DLD1 (cell line): ENCODE results near the gene HELZ.
"Not testable (repeated sequence)": the region's sequence is repeated elsewhere in the genome, so short reads cannot be mapped to it uniquely, and the experiment has no call there.

ENCODE experiments used
- in situ Hi-C: cut with HindIII; loops from 2 replicates; pipeline ENCODE4 v1.10.0; 2017; ENCODE audit warnings: low sequenced_read_pairs

Gene HELZ

DNA sequence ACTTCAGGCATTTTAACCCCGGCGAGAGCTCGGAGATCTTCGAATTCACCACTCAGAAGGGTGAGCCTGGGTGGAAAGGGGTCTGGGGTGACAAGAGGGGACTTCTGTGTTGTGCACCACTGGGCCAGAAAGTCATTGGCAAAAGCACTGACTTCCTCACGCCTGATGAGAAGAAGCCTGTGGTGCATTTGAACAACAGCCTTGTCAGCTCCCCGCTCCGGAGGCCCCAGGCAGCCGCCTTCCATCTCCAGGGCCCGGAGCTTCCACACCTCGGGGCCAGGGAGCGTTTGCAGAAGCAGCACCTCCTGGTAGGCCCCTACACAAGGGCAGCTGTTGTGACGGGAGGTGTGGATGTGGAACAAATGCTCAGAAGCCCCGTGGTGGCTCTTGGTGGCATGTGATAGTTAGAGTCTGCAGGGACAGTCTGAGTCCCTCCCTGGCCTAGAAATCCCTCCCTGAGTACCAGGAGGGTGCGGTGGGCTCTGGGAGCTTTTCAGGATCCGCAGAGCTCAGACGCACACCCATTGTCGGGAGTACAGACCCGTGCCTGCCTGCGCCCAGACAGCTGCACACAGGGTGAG lies 190.9 kb downstream of the HELZ start:
- in situ Hi-C loops = no loop called here

DNA sequence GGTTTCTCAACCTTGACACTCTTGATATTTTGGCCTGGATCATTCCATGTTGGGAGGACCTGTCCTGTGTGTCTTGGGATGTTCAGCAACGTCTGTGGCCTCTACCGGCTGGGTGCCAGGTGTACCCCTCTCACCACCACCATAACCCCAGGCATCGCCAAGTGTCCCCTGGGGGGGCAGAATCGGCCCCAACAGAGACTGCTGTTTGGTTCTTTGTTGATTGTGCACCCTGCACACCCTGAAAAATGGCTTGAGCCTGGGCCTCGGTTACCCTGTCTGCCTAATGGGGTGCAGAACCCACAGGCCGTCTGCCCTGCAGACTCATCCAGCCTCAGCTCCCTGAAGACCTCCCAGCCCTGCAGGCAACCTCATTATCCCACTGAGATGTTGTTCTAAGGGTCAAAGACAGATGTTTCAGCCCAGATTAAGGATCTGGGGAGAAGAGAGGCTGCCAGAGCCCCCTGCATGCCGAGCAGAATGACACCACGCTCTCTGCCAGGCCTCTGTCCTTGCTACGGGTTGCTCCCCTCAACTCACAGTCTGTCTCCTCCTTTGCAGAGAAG lies 191.5 kb downstream of the HELZ start:
- in situ Hi-C loops = no loop called here

DNA sequence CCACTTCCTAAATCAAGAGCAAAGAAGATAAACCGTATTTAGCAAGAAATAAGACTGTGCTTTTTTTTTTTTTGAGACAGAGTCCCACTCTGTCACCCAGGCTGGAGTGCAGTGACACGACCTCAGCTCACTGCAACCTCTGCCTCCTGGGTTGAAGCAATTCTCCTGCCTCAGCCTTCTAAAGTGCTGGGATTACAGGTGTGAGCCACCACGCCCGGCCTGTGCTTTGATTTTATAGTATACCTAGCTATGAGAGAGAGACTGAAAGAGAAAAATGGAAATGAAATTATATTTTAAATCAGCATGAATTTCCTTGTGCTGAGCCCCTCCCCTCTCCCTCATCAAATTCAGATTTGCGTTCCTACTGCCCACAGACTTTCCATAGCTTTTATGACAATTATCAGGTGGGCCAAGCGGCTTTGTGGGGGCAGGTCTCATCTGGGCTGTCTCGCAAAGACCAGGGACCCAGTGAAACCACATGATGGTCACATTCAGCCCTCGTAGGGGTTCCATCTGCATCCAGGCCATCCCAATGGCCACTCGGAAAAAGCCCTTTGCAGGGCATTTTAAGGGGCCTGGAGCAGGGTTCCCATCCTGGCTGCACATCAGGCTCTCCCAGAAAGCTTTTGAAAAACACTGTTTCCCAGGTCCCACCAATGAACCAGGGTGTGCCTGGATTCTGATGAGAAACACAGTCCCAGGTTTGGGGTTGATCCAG lies 192.1 kb downstream of the HELZ start:
- in situ Hi-C loops = no loop called here

DNA sequence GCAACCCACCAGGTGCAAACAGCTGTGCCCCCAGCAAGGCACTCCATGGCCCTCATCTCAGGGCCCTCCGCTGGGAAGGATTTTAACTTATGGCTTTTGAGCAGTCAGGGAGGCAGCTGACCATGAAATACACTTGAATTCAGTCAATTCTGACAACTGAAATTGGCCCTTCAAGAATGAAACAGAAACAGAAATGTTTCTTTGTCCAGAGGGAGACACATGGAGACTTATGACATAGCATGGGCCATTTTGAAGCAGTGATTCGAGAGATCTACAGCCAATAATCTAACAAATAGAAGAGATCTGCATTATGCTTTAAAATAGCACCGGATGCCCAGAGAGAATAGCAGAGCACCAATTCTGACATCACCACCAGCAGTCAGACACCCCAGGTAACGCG lies 193.2 kb downstream of the HELZ start:
- in situ Hi-C loops = no loop called here

DNA sequence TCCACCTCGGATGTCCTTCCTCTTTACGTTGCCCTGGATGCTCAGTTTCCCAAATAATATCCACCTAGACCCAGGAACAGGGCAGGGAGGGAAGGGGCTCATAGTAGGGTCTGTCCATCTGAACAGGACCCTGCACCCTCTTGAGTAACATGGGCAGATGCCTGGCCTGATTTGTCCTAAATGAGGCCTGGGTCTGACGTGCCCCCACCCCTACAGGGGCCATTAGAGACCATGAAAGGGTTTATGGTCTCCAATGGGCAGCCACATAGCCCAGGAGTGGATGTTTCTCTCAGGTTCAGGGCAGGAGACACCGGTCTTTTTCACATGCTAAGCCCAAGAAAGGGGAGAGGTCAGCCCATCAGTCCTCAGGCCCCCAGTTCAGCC lies 193.8 kb downstream of the HELZ start:
- in situ Hi-C loops = no loop called here

DNA sequence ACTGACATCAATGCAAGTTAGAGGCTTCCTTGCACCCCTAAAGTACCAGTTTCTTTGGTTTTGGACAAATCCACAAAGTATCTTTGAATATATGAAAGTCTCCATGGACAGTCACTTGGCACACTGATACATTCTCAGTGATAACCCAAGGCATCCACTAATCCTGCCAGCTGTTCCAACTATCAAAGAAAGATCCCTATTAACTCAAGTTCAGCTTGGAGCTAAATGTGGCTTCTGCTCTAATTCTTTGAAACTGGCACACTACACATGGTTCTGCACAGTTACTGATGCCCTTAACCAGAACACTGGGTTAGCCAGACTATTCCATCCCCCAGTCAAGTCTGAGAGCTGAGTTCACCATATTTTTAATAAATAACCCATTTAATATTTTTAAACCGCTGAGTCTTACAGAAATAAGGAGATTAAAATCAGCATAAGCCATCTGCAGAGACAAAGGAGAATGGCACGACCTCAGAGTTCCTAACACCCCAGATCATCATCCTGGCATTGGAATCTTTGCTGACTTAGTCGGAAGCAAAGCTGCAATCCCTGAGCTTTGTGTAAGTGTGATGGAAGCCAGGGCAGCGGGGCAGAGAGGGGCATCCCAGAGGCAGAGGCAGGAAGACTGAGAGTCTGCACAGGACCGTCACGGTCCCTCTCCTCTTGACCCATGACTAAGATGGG lies 194.4 kb downstream of the HELZ start:
- in situ Hi-C loops = no loop called here

DNA sequence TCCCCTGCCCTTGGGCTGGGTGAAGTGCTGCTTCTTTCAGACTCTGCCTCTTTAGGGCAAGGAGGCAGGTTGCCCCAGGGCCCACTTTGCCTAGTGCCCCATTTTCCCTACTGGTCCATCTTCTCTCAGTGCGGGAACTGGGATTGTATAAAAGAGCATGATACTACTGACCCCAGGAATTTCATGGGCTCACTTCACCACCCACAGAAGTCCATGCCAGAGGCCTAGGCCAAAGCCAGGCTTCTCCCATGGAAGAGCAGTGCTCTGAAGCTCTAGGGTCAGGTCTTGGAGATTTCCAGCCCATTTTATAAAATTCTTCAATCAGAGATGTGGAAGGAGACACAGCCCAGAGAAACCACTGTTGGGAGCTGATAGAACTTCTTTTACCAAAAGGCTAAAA lies 194.9 kb downstream of the HELZ start:
- in situ Hi-C loops = no loop called here

DNA sequence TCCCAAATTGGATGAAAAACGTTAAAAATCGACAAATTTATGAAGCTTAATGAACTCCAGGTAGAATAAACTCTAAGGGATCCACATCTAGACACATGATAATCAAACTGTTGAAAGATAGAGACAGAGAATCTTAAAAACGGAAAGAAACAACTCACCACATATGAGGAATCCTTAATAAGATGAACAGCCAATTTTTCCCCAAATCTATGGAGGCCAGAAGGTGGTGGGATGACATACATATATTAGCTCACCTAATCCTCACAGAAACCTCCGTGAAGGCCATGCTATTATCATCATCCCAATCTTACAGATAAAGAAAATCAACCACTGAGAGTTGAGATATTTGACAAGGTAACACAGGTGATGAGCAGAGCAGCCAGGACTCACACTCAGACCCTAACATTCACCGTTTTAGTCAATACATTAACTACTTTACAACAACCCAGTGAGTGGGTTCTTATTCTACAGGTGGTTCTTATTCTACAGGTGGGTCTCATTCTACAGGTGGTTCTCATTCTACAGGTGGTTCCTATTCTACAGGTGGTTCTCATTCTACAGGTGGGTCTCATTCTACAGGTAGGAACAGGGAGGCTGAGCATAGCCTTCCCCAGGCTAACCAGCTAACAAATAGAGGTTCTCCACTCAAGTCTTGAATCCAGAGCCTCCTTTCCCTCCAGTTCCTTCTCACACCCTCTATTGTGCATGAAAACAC lies 195.8 kb downstream of the HELZ start:
- in situ Hi-C loops = no loop called here

DNA sequence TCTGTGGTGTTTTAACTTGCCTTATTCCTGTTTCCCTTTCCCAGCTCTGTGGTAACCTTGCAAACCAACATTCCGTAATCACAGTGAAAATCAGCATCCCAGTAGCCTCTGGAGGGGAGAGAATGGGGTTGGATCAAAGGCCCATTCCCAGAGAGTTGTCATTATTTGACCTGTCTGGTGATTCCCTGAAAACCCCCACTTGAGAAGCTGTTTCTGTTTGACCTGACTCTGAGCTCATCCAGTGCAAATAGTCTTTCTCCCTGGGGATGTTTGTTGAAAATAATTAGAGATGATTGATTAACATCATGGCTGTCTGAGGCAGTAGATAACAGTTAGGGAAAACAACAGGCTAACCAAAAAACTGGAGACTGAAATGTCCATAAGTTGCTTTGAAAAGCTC lies 197.6 kb downstream of the HELZ start:
- in situ Hi-C loops = no loop called here

DNA sequence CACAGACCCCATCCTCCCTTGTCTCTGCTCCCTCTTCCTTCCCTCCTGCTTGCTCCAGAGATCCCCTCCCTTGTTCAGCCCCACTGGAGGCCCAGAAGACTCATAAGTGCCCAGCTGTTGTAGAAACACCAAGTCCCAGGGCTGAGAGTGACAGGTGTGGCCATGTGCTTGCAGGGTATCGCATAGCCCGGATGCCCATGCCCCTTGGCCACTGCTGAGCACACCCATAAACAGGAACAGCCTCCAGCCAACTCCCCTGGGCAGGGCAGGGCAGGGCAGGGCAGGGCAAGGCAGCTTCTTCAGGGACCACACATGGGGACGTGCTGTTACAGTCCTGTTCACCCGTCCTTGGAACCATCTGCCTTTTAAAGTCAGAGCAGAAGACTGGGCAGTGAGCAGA lies 198.6 kb downstream of the HELZ start:
- in situ Hi-C loops = no loop called here

DNA sequence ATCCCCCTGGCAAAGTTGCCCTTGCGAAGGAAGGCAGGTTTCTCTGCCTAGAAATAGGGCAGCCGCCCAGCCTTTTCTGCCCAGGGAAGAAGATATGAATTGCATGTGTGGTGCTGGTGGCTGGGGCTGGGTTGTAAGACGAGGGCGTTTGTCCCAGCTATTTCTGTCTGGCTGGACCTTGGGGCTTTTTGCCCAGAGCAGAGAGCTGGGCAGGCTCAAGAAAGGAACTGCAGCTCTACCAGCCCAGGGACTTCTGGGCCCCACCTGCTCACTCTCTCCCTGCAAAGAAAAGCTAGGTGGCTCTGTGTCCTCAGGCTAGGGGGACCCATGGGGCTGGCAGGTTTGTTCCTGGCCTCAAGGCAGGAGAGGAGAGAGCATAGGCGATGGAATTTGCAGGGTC lies 200.1 kb downstream of the HELZ start:
- in situ Hi-C loops = no loop called here

DNA sequence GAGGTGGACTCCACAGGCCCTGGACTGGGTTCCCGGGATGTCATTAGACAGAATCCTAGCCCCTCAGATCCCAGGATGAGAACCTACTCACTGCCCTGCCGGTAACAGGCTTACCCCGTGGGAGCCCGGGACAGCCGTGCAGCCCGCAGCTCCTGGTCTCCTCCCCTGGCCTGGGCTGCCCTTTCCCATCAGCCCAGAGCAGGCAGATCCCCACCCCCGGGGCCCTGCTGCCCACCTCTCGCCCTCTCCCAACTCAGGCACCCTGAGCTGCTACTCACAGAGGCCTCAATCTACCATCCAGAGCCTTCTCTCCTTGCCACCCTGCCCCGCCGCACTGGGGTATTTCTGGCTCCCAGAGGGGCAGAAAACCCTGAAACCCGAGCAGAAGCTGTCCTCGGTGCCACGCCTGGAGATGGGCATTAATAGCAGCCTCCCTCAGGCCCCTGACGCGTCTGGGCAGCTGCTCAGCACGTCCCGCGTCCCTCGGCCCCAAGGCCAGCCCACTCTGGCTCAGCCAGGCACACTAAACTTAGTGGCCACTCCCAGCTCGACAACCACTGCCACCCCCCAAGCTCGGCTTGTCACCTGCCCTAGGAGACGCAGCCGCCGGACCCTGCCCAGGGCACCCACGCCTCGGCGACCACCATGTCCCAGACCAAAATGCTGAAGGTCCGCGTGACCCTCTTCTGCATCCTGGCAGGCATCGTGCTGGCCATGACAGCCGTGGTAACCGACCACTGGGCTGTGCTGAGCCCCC lies 200.8 kb downstream of the HELZ start, which contains the start of gene CACNG1:
TSS of gene CACNG1 (plus strand) at position 539 of the 757 bp plus-strand sequence. CDS start at position 646, 107 bp downstream.
- in situ Hi-C loops = no loop called here

DNA sequence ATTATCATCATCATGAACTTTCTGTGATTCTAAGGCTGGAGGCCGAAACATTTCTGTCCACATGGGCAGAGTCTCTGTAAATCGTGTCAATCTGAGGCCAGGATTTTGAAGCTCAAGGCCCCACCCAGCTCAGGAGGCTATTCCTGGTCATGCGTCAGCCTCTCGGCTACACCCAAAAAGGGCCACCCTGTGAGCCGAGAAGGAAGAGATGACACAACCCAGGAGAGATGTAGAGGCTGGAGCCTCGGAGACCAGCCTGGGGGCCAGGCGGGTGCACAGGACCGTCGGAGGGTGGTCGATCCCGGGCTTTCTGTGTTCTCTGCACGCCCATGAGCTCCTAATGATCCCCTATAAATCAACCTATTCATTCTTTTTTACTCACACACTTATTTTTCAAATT lies 201.7 kb downstream of the HELZ start:
- in situ Hi-C loops = no loop called here

DNA sequence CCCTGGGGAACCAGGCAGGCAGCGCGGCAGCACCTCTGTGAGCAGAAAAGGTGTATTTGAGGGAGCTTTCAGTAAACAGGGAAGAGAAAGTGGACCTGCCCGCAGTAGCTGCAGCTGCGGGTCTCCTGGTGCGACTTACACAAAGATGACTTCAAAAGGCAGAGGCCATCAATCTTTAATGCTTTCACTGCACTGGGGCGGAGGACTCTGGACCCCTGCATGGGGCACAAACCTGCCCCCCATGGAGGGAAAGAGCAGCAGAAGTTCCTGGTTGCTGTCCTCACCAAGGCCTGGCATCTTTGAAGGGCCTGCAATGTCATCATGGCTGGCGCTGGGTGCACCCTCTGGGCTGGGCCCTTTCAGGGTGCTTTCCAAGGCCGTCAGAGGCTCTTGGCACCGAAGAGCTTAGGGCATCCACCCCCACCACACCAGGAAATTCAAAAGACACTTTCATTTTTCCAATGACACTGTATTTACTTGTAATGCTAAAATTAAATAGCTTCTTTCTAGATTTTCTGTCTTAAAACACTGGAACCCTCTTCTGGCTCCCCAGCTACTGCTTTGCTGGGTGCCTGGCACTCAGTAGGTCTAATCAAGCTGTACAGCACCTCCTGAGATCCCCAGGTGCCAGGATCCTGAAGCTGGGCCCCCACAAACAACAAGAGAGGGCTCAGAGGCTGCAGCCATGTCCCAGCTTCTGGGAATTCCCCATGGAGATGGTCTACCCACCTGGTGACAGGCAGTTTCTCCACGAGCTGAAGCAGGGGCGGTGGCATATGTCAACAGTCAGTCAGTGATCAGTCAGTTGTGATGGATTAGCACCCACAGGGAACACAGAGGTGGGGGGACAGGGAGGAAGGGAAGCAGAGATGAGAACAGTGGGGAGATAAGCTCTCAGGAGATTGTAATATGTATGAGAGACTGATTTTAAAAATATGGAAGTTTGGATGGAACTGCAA lies 202.8 kb downstream of the HELZ start:
- in situ Hi-C loops = no loop called here

DNA sequence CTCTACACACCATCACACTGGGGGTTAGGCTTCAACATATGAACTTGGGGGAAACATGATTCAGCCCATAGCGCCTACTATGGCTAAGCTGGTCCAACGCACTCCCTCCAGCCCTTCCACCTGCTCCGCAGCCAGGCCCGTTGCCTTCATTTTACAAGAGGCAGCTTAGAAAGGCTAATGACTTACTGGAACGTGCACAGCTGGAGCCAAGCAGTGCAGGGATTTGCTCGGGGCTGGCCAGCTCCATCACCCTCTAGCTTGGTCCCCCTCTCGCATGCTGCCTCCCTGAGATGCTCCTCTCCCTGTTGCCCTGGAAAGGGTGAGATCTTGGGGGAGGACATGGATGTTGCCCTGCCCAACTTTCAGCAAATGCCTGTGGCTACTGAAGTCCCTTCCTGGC lies 203.5 kb downstream of the HELZ start:
- in situ Hi-C loops = no loop called here

DNA sequence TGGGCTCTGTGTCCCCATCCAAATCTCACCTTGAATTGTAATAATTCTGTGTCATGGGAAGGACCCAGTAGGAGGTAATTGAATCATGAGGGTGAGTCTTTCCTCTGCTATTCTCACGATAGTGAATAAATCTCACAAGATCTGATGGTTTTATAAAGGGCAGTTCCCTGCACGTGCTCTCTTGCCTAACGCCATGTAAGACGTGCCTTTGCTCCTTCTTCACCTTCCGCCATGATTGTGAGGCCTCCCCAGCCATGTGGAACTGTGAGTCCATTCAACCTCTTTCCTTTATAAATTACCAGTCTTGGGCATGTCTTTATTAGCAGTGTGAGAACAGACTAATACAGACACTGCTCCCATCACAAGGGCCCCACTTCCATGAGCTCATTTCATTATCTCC lies 203.9 kb downstream of the HELZ start:
- in situ Hi-C loops = not testable (repeated sequence)

DNA sequence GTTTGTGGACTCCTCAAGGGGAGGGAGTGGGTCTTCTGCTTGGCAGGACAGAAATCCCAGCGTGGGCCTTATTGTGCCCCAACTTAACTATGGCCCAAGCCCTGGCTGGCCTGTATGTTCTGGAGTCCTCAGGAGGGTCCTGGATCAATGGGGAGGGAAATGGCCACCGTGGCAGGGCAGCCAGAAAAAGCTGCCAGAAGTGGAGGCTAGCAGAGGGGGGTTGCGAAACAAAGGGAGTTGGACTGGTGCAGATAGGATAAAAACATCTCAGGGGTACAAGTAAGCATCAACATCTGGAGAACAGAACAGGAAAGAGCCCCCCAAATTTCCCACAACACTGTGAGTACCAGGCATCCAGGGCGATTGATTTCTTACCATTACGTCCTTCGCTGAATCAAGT lies 204.3 kb downstream of the HELZ start:
- in situ Hi-C loops = no loop called here

DNA sequence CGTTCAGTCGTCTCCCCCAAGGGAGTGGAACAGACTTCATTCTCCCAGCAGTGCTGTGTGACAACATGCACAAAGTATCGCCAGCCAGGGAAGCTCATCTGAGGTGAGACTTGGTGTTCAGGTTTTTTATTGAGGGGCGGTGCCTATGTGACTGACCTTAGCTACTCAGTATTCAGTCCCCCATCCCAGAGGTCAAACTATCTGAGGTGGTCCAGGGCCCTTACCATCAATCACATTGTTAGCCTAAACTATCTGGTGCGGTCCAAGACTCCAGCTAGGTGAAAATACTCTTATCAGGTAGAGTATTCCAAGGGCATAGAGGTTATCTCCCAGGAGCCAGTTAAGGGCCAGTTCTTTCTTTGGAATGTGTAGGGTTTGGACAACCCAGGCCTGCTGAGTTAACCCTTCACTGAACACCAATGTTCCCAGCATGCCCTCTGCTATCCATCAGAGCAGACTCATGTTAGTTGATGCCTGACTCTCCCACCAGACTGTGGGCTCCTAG lies 206.1 kb downstream of the HELZ start:
- in situ Hi-C loops = no loop called here
